Fibroblast of gingiva (primary cell): ENCODE results near the gene GPHN.

Source experiments
- DNase-seq: peaks from one replicate; pipeline ENCODE4 v3.0.0-alpha.2; 2011; ENCODE audit warnings: low read depth

The GPHN gene

DNA sequence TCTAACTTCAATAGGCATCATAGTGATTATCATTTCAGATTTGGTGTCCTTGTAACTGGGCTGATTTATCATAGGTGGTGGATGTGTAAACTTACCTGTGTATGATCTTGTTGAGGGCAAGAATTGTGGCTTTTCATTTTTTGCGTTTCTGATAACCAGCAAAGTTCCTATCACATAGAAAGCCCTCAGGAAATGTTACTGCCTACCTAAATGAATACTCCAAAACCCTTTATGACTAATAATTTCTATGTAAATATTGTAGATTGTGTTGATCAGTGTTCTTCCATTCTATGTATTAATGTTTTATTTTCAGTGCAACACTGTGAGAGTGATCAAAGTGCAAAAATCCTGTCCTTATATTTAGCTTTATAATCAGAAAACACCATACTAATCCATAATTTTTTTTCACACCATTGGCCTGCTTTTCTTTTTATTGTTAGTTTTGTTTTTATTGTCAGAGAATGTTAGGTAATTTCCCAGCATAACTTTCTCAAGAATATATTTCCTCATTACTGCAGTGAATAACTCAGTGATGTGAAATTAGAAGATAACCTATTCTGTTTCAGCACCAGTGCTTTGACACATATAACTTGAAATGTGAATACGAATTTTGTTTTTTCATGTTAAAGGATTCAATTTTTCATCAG is 94.1 kb downstream of the GPHN start:
- DNase-seq, result no peak

DNA sequence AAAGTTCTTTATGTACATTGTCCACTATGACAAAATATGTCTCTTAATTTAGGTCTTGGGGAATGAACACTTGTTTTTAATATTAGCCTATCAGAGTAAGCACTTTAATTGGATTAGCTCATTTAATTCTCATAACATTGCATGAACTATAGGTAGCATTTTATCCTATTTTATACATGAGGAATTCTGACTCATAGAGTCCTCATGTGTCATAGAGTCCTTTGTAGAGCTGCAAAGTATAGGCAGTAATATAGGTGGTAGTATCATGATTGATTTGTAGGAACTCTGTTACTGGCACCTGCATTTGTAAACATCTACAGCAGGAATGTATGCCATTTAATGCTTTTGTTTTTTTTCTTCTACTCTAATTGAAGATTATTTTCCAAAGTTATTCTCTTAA is 96.0 kb downstream of the GPHN start:
- no peak for DNase-seq

DNA sequence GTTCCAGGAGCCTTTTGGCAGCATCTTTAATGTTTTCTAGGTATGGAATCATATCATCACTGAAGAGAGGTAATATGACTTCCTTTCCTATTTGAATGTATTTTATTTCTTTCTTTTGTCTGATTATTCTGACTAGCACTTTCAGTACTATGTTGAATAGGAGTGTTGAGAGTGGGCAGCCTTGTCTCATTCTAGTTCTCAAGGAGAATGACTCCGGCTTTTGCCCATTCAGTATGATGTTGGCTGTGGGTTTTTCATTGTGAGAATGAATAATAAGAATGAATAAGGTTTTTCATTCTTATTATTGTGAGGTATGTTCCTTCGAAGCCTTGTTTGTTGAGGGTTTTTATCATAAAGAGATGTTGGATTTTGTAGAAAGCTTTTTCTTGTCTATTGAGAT is 98.9 kb downstream of the GPHN start:
- DNase-seq, result no peak

DNA sequence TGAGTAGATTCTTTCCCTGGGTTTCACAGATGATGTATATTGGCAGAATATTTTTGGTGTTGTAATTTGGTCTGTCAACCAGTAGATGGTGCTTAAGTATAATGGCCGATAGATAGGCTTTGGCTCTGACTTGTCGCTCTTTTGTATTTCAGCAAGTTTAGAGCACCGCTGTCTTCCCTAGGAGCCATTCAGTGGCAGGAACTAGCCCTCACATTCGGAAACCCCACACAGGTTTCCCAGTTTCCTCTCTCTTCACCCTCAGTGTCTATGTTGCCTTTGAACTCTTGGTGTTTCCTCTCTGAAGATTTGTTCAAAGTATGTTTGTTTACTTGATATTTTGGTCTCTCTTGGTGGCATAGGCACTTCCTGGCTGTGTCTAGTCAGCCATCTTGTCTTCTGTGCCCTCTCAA is 102.2 kb downstream of the GPHN start:
- no peak for DNase-seq

DNA sequence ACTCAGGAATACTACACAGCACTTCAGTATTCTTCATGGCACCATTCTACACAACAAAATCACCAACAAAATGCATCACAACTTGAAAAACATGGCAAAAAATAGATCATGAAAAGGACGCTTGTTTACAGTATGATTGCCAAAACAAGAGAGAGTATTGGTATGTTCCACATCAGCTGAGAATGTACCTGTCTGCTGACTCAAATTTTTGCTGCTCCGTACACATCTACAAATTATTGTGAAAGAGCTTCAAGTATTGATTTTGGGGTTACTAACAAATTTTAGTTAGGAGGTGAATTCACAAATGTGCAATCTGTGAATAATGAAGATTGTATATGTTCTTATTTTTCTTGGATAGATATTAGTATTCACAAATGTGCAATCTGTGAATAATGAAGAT is 105.4 kb downstream of the GPHN start:
- no peak for DNase-seq

DNA sequence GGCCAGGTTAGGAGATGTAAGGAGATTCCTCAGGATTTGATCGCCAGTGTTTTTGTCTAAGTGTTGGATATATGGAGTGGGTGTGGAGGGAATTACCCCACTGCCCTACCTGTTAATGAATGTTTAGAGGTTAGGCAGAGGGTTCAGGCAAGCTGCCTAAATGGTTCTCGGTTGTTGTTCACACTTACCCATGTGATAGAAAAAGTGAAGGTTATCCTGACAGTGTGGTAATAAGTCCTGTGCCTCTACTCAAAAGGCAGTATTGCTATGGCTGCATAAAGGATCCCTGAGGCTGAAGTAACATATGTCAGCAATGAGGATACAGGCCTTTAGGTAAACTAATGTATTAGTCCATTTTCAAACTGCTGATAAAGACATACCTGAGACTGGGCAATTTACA is 112.0 kb downstream of the GPHN start:
- DNase-seq, result no peak

DNA sequence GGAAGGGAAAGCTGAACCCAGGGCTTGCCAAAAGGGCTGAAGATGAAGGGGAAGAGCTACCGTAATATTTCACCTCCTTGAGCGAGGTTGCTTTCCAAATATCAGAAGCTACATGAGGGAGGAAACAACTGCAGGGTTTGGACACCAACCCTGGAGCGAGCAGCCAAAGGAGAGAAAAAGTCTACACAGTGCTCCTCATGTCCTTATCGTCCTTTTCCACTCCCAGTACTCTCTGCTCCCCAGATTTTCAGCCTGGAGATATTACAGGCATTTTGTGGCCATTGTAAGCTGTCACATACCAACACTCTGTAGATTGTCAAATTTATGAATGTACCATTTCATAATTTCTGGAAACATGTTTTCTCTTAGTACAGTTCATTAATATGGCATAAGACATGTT is 115.9 kb downstream of the GPHN start:
- DNase-seq, result no peak

DNA sequence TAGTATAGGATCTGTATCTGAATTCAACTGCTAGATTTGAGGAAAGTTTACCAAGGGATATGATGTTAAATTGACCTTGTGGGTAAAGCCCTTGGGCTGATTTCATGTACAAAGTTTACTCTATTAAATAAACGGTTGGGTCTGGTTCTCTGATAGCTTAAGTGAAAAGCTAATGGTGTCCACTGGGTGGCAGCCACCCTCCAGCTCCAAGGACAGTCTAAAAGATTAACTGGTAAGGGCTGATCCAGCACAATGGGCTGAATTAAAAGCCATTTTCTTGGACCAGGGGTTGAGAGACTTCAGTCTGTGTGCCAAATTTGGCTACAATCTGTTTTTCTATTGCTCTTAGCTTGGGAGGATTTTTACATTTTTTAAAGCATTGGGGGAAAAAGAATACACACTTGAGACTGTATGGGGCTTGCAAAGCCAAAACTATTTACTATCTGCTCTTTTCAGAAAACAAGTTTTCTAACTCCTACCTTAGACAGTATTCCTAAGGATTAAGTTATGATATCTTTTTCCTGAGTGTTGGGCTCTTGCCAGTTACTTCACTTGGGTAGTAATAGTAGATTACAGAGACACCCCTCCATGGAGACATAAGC is 116.5 kb downstream of the GPHN start:
- peak; percentile 61 for DNase-seq

DNA sequence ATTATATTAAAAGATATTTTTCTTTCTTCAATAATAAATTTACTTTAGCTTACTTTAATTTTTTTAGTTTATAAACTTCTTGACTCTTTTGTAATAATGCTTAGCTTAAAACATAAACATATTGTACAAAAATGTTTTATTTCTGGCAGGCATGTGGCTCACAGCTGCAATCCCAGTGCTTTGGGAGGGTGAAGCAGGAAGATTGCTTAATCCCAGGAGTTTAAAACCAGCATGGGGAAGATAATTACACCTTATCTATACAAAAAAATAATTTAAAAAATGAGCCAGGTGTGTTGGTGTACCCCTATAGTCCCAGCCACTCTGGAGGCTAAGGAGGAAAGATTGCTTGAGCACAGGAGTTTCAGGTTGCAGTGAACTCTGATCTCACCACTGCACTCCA is 120.7 kb downstream of the GPHN start:
- DNase-seq, result peak; percentile 61

DNA sequence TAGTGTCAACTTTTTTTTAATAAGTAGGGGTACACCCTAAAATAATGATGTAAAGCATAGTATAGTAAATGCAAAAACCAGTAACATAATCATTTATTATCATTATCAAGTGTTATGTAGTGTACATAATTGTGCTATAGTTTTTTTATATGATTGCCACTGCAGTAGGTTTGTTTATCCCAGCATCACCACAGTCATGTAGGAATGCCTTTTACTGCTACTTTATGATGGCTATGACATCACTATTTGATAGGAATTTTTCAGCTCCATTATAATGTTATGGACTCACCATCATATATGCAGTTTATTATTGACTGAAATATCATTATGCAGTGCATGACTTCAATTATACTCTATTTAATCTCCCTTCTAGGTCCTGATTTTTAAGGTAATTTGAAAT is 121.6 kb downstream of the GPHN start:
- DNase-seq, result no peak

DNA sequence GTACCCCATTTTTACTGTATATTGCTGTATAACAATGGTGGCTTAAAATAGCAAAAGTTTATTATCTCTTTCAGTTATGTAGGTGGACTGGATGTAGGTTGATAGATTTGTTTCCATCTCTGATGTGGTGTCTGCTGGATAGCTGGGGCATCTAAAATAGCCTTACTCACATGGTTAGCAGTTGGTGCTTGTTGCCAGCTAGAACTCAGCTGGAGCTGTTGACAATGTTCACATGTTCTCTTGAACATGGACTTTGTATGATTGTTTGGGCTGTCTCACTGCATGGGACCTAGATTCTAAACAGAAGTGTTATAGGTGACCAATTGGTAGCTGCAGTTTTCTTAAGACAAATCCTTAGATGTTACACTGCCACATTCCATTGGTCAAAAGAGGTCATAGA is 126.9 kb downstream of the GPHN start:
- DNase-seq, result no peak

DNA sequence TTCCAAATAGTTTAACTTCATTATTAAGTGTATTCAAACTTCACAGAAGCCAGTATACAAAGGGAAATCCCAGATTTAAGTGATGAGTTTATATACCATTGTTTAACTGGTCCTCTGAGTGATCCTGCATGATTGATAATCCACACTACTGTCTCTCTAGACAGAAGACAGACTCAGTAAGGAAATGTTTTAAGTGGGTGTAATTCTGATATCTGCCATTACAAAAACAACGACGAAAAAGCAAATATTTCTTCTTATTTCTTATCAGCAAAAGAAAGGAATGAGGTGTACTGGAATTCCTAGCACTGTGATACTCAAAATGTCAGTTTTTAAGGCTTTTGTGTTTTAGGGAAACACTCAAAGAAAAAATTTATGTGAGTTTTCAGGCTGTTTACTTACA is 127.5 kb downstream of the GPHN start:
- no peak for DNase-seq

DNA sequence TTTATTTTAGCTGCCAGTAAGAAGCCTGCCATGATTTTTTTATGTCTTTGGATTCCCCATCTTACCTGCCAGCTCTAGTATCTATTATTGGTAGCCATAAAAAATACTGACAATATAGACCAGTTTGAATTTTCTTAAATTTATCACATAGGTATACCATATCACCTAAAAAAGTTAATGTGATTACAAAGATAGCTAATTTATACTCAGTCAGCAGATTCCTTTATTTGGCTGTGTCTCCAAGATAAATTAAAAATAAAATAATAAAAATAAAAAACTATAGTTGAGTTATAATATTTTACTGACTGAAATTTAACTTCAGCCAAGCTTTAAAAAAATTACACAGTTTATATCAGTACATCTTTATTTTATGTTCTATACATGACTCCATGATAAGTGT is 128.3 kb downstream of the GPHN start:
- no peak for DNase-seq

DNA sequence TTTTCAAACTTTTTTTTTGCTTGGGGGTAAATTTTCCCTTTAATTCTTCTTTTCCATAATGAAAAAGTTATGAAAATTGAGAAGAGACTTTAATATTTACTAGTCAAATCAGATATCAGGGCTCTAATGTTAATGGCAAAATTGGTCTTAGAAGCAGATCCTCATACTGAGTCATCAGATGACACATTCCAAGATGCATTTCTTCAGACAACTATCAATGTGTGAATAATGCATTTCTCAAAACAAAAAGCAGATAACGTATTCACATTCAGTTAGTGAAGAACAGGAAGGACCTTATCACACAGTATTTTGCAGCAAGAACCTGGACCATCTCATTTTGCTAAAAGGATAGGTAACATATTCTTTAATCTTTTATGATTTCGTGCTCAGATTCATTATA is 130.7 kb downstream of the GPHN start:
- DNase-seq, result no peak

DNA sequence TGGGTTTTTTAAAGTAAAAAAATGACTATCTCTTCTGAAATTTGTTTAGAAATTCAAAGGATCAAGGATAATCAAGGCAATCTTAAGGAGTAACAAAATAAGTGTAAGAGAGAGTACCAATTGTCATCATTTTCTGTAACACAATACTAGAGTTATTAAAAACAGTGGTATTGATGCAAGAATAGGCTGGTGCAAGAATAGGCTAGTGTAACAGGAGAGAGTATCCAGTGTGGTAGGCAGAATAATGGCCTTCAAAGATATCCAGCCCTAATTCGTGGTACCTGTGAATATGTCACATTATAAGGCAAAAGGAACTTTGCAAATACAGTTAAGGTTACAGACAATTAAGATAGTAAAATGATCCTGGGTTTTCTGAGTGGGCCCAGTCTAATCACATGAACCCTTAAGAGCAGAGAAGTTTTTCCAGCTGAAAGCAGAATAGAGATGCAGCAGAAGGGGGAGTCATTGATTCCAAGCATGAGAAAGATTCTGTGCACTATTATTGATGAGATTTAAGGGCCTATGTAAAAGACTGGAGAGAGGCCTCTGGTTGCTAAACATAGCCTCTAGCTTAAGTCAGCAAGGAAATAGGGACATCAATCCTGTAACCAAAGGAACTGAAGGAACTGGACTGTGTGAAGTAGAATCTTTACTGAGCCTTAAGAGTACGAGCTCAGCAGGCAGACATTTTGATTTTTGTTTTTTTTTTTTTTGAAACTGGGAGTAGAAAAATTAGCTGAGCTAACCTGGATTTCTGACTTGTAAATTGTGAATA is 134.1 kb downstream of the GPHN start:
- DNase-seq, result peak; percentile 6

DNA sequence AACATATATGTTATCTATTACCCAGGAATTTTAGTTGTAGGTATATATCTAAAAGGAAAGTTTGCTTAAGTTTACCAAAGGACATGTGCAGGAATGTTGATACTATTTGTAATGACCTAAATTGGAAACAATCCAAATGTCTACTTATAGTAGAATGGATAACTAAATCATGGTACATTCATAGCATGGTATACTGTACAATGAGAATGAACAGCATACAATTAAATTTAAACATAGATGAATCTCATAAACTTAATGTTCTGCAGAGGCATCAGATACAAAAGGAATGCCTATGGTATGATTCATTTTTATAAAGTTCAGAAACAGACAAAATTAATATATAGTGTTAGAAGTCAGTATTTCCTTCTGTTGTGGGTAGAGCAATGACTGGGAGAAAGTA is 135.4 kb downstream of the GPHN start:
- no peak for DNase-seq

DNA sequence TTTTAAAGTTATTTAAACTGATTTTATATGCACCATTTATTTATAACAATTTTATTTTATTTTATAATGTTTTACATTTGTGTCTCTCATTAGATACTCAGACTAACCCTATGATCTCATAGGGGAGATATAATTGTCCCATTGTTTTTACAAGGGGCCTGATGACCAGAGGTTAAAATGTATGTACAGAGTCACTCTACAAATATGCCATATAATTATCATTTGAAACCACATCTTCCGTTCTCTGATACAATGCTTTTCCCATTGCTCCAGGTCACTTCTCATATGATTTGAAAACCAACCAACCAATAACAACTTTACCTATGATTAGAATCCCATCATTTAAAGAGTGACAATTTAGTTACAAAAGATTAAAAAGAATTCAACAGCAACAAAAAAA is 137.8 kb downstream of the GPHN start:
- no peak for DNase-seq

DNA sequence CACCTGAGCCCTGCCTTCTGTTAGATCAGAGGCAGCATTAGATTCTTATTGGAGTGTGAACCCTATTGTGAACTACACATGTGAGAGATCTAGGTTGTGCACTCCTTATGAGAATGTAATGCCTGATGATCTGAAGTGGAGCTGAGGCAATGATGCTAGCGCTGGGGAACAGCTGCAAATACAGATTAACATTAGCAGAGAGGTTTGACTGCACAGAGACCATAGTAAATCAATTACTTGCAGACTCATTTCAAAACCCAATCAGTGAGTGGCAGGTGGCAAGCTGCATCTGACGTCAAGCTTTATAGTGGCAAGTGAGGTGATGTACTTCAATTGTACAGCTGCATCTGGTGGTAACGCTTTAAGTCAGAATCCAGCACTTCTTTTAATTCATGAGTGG is 141.6 kb downstream of the GPHN start:
- no peak for DNase-seq

DNA sequence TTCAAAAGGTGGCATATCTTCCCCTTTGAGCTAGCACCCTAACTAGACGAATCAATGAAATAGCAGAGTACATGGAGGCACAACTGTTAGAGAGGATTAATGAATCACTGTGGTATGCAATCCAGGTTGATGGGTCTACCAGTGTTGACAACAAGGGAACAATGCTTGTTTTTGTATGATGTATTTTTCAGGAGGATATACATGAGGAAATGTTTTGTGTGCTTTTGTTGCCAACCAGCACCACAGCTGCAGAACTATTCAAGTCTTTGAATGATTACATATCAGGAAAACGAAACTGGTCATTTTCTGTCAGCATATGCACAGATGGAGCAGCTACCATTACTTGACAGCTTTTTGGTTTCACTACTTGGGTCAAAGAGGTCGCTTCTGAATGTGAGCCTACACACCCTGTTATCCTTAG is 142.6 kb downstream of the GPHN start:
- no peak for DNase-seq

DNA sequence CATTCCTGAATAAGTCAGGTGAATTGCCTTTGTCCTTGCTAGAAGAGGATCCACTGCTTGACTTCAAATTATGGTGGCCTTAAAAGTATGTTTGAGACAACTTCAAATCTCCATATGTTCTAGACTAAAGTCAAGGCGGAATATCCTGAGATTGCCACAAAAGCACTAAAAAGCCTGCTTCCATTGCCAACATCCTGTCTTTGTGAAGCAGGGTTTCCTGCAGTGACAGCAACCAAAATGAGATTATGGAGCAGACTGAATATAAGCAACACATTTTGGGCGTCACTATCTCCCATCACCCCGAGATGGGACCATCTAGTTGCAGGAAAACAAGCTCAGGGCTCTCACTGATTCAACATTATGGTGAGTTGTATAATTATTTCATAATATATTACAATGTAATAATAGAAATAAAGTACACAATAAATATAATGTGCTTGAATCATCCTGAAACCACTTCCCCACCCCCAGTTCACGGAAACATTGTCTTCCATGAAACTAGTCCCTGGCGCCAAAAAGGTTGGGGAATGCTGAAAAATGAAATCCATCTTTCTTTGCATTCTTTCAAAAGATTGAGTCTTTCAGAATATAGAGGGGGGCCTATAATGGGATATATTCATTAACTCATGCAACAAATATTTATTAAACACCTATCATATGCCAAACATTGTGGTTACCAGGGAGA is 143.7 kb downstream of the GPHN start:
- no peak for DNase-seq

DNA sequence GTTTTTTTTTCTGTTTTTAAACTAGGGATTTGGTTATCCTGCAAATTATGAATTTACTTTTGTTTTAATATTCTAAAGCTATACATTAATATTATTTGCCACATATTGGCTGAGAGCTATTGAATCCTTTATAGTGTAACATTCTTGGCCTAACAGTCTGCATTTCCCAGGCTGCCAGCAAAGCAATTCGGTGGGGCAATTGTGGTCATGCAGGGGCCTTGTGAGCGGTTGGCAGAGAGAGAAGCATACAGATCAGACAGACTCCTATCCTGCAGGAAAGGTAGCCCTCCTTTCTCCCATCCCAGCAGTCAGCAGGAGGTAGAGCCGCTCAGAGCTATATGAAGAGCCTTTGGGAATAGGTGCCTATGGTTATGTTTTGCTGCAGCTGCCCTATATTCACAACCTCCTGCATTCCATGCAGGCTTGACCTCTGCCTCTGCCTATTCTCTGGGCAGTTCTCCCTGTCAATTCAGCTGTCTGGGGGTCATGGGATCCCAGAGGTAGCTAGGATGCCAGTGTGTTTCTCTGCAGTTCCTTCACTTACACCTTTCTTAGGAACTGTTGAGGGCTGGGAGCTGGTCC is 144.7 kb downstream of the GPHN start:
- no peak for DNase-seq

DNA sequence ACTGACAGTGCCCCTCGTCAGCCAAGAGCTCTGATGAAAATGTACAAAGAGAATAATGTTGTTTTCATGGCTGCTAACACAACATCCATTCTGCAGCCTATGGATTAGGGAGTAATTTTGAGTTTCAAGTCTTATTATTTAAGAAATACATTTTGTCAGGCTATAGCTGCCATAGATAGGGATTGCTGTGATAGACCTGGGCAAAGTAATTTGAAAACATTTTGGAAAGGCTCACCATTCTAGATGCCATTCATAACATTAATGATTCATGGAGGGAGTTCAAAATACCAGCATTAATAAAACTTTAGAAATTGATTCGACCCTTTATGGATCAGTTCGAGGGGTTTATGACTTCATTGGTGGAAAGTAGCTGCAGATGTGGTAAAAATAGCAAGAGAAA is 149.8 kb downstream of the GPHN start:
- DNase-seq, result no peak

DNA sequence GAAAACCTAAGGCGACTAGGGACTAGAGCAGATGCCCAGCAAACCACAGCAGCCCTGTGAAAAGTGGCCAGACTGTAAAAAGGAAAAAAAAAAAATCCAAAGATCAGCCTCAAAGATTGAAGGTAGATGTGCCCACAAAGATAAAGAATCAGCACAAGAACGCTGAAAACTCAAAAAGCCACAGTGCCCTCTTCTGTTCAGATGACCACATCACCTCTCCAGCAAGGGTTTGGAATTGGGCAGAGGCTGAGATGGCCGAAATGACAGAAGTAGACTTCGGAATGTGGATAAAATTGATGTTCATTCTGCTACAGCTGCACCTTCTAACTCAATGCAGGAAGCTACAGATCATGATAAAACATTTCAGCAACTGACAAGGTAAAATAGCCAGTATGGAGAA is 154.4 kb downstream of the GPHN start:
- DNase-seq, result peak; percentile 8
